H9 (cell line): Measurements from ENCODE around the gene CPNE8. TPM values are rescaled to one million over a fixed set of nuclear protein-coding genes. Genes with fewer than 3 reads are reported as not detected.

Experiments
- DNase-seq: peaks from one replicate; pipeline ENCODE4 v3.0.0-alpha.2; 2017
- H2AFZ ChIP-seq: one replicate; pipeline ENCODE4 v1.6.1; 2013; ENCODE audit warnings: mild to moderate bottlenecking, low read length, control low read depth, moderate library complexity
- H2AK5ac ChIP-seq: 2 replicates; pipeline ENCODE4 v1.6.1; 2013; ENCODE audit warnings: low read length, control low read depth, mixed read lengths; ENCODE audit not compliant: insufficient read length
- H2BK120ac ChIP-seq: one replicate; pipeline ENCODE4 v1.6.1; 2013; ENCODE audit warnings: low read depth, mild to moderate bottlenecking, low read length, control low read depth, inconsistent platforms; ENCODE audit not compliant: poor library complexity, severe bottlenecking
- H2BK12ac ChIP-seq: 2 replicates; pipeline ENCODE4 v1.6.1; 2013; ENCODE audit warnings: low read length, control low read depth, mixed read lengths, low read depth; ENCODE audit not compliant: insufficient read length
- H2BK15ac ChIP-seq: 2 replicates; pipeline ENCODE4 v1.6.1; 2013; ENCODE audit warnings: low read depth, low read length, control low read depth
- H2BK20ac ChIP-seq: one replicate; pipeline ENCODE4 v1.6.1; 2013; ENCODE audit warnings: low read depth, mild to moderate bottlenecking, low read length, control low read depth, inconsistent platforms; ENCODE audit not compliant: poor library complexity, severe bottlenecking
- H2BK5ac ChIP-seq: 2 replicates; pipeline ENCODE4 v1.6.1; 2013; ENCODE audit warnings: low read length, control low read depth, mixed read lengths; ENCODE audit not compliant: insufficient read length
- H3K14ac ChIP-seq: 2 replicates; pipeline ENCODE4 v1.6.1; 2013; ENCODE audit warnings: low read length, control low read depth; ENCODE audit not compliant: insufficient read depth
- H3K18ac ChIP-seq: 2 replicates; pipeline ENCODE4 v1.6.1; 2013; ENCODE audit warnings: low read depth, mild to moderate bottlenecking, mixed read lengths, low read length, control low read depth; ENCODE audit not compliant: insufficient read length
- H3K23ac ChIP-seq: 2 replicates; pipeline ENCODE4 v1.6.1; 2013; ENCODE audit warnings: low read length, control low read depth, mixed read lengths, low read depth; ENCODE audit not compliant: insufficient read length
- H3K23me2 ChIP-seq: 2 replicates; pipeline ENCODE4 v1.6.1; 2013; ENCODE audit warnings: low read depth, mild to moderate bottlenecking, mixed read lengths, low read length, control low read depth; ENCODE audit not compliant: insufficient read length, poor library complexity, severe bottlenecking
- H3K27ac ChIP-seq: 2 replicates; pipeline ENCODE4 v1.5.1; 2013; ENCODE audit warnings: low read length, control low read depth, mixed read lengths, low read depth; ENCODE audit not compliant: insufficient read length
- H3K27me3 ChIP-seq: 2 replicates; pipeline ENCODE4 v1.6.1; 2013; ENCODE audit warnings: low read length, control low read depth, inconsistent platforms; ENCODE audit not compliant: insufficient read depth
- H3K4ac ChIP-seq: 2 replicates; pipeline ENCODE4 v1.6.1; 2013; ENCODE audit warnings: low read depth, mild to moderate bottlenecking, control low read depth, inconsistent platforms, low read length, moderate library complexity
- H3K4me1 ChIP-seq: 2 replicates; pipeline ENCODE4 v1.6.1; 2013; ENCODE audit warnings: low read length, control low read depth, inconsistent platforms; ENCODE audit not compliant: insufficient read depth
- H3K4me2 ChIP-seq: 2 replicates; pipeline ENCODE4 v1.6.1; 2013; ENCODE audit warnings: low read length, control low read depth, mixed read lengths; ENCODE audit not compliant: insufficient read length, insufficient read depth
- H3K56ac ChIP-seq: 2 replicates; pipeline ENCODE4 v1.6.1; 2013; ENCODE audit warnings: low read depth, mild to moderate bottlenecking, mixed read lengths, low read length, control low read depth; ENCODE audit not compliant: insufficient read length
- H3K79me1 ChIP-seq: 2 replicates; pipeline ENCODE4 v1.6.1; 2013; ENCODE audit warnings: low read depth, mild to moderate bottlenecking, moderate library complexity, low read length, control low read depth, inconsistent platforms; ENCODE audit not compliant: insufficient read depth, poor library complexity, severe bottlenecking
- H3K79me2 ChIP-seq: 2 replicates; pipeline ENCODE4 v1.6.1; 2013; ENCODE audit warnings: low read length, control low read depth, inconsistent platforms; ENCODE audit not compliant: insufficient read depth
- H3K9ac ChIP-seq: 2 replicates; pipeline ENCODE4 v1.6.1; 2013; ENCODE audit warnings: low read length, control low read depth, mixed read lengths; ENCODE audit not compliant: insufficient read length; ENCODE audit errors: extremely low read depth
- H3K9me3 ChIP-seq: one replicate; pipeline ENCODE4 v1.6.1; 2013; ENCODE audit warnings: low read depth, low read length, inconsistent platforms; ENCODE audit not compliant: control insufficient read depth
- H3T11ph ChIP-seq: one replicate; pipeline ENCODE4 v1.6.1; 2013; ENCODE audit warnings: mild to moderate bottlenecking, low read length, control low read depth, inconsistent platforms
- H4K20me1 ChIP-seq: one replicate; pipeline ENCODE4 v1.6.1; 2013; ENCODE audit not compliant: control insufficient read depth, insufficient read length, insufficient read depth
- H4K5ac ChIP-seq: 2 replicates; pipeline ENCODE4 v1.6.1; 2013; ENCODE audit warnings: low read depth, mild to moderate bottlenecking, mixed read lengths, low read length, control low read depth; ENCODE audit not compliant: insufficient read length
- H4K8ac ChIP-seq: replicated peaks from 2 replicates; pipeline ENCODE4 v1.6.1; 2013; ENCODE audit warnings: low read length, control low read depth, mixed read lengths, low read depth; ENCODE audit not compliant: insufficient read length
- H4K91ac ChIP-seq: 2 replicates; pipeline ENCODE4 v1.6.1; 2013; ENCODE audit warnings: low read depth, mild to moderate bottlenecking, moderate library complexity, mixed read lengths, low read length, control low read depth; ENCODE audit not compliant: insufficient read length
- H3K27ac Mint-ChIP-seq, 3 experiments: 2 replicates in 2 of 3; 3 replicates in 1 of 3; pipeline ENCODE4 v1.8.0; 2020 to 2021; ENCODE audit warnings: mixed read lengths in 3 of 3, mild to moderate bottlenecking in 1 of 3, moderate library complexity in 1 of 3
- H3K27me3 Mint-ChIP-seq: 2 replicates; pipeline ENCODE4 v1.8.0; 2021; ENCODE audit warnings: low read depth, mild to moderate bottlenecking, moderate library complexity, mixed read lengths
- H3K36me3 Mint-ChIP-seq, 3 experiments: 2 replicates in 2 of 3; 3 replicates in 1 of 3; pipeline ENCODE4 v1.8.0; 2020 to 2021; ENCODE audit warnings: low read depth in 3 of 3, mixed read lengths in 3 of 3; ENCODE audit not compliant: insufficient read depth in 1 of 3
- H3K4me1 Mint-ChIP-seq, 2 experiments: 2 replicates each; pipeline ENCODE4 v1.8.0; 2020; ENCODE audit warnings: mixed read lengths in 2 of 2
- H3K4me3 Mint-ChIP-seq, 2 experiments: 2 replicates in 1 of 2; 3 replicates in 1 of 2; pipeline ENCODE4 v1.8.0; 2020 to 2021; ENCODE audit warnings: mild to moderate bottlenecking in 2 of 2, mixed read lengths in 2 of 2, moderate library complexity in 1 of 2
- H3K9me3 Mint-ChIP-seq, 2 experiments: 2 replicates in 1 of 2; 3 replicates in 1 of 2; pipeline ENCODE4 v1.8.0; 2020; ENCODE audit warnings: mild to moderate bottlenecking in 2 of 2, mixed read lengths in 2 of 2, moderate library complexity in 1 of 2
- WGBS: extraction: QIAGEN DNeasy Blood & Tissue Kit; methylation state at CpG from one replicate; pipeline ENCODE4 v1.1.7; 2013; ENCODE audit warnings: missing lambda C conversion rate, low lambda C conversion rate, mixed read lengths; ENCODE audit not compliant: insufficient read length; ENCODE audit errors: extremely low coverage; 5-methylcytosine and 5-hydroxymethylcytosine counted together
- total RNA-seq: library from RNA; stranded (reverse); gene quantifications from 2 replicates; pipeline ENCODE4 v1.2.1, GENCODE V29; 2021
- TF ChIP-seq, protein P1 (sequence below): fragments of 200-600 bp; sonication (generic); conservative IDR thresholded peaks from 3 replicates; pipeline ENCODE4 v1.8.0; 2021; ENCODE audit warnings: antibody characterized with exemption, mild to moderate bottlenecking

The CPNE8 gene
- total RNA-seq, 1 experiment from 2014 or later = 1.9 TPM

DNA sequence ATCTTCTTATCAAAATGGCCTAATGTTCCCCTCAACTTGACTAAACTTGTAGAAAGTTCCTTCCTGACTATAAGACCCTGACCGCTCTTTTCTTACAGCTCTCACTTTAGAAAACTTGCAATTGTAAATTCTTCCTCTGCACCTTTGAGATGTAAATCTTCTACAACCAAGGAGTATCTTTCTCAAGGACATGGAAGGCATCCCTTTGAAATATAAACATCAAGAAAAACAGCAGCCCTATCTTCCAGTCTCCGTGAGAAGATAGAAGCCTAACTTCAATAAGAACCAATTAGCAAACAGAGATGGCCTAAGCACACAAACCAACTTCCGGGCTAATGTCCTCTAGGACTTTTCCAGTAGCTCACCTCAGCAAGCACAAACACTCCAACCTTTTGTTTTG, 210.3 kb downstream of the CPNE8 start:
- no peak overlapping the region for H3T11ph ChIP-seq
- H3K4ac ChIP-seq = no peak overlapping the region
- H2BK20ac ChIP-seq = no peak overlapping the region
- no peak overlapping the region for H3K56ac ChIP-seq
- no peak overlapping the region for H3K9ac ChIP-seq
- H3K27ac Mint-ChIP-seq = no peak overlapping the region
- no peak overlapping the region for H2BK15ac ChIP-seq
- no peak overlapping the region for H3K14ac ChIP-seq
- H2AFZ ChIP-seq = no peak overlapping the region
- no peak overlapping the region for H3K27ac ChIP-seq
- DNase-seq = no peak
- H3K18ac ChIP-seq = no peak overlapping the region
- H2BK5ac ChIP-seq = no peak overlapping the region
- no peaks in the 10 kb centered on the region; the same call in 1 of the 2 replicates for H3K27me3 Mint-ChIP-seq
- no peak overlapping the region for H4K8ac ChIP-seq
- no peak overlapping the region for H3K4me2 ChIP-seq
- no peaks in the 10 kb centered on the region for H3K79me2 ChIP-seq
- no peaks in the 10 kb centered on the region for H3K79me1 ChIP-seq
- H3K36me3 Mint-ChIP-seq = peaks cover 0 to 2% (median 0%) of the 10 kb centered on the region in 3 experiments; a peak in 3 of 7 replicates
- no peak overlapping the region for H3K4me3 Mint-ChIP-seq
- H3K27me3 ChIP-seq = no peaks in the 10 kb centered on the region
- no peak overlapping the region for H4K5ac ChIP-seq
- no peak overlapping the region for H2BK12ac ChIP-seq
- no peak overlapping the region for H3K23ac ChIP-seq
- no peaks in the 10 kb centered on the region for H3K23me2 ChIP-seq
- TF ChIP-seq, protein P1, sequence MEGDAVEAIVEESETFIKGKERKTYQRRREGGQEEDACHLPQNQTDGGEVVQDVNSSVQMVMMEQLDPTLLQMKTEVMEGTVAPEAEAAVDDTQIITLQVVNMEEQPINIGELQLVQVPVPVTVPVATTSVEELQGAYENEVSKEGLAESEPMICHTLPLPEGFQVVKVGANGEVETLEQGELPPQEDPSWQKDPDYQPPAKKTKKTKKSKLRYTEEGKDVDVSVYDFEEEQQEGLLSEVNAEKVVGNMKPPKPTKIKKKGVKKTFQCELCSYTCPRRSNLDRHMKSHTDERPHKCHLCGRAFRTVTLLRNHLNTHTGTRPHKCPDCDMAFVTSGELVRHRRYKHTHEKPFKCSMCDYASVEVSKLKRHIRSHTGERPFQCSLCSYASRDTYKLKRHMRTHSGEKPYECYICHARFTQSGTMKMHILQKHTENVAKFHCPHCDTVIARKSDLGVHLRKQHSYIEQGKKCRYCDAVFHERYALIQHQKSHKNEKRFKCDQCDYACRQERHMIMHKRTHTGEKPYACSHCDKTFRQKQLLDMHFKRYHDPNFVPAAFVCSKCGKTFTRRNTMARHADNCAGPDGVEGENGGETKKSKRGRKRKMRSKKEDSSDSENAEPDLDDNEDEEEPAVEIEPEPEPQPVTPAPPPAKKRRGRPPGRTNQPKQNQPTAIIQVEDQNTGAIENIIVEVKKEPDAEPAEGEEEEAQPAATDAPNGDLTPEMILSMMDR = no peak
- peaks cover 4% of the 10 kb centered on the region; the same call in 1 of the 2 replicates for H3K4me1 ChIP-seq
- peaks cover 0 to 4% of the 10 kb centered on the region in 2 experiments; a peak in 2 of 5 replicates for H3K9me3 Mint-ChIP-seq
- no peak overlapping the region for H4K91ac ChIP-seq
- no peak overlapping the region for H2AK5ac ChIP-seq
- H3K9me3 ChIP-seq = no peaks in the 10 kb centered on the region
- H2BK120ac ChIP-seq = no peak overlapping the region
- H4K20me1 ChIP-seq = no peaks in the 10 kb centered on the region
- peaks cover 12 to 14% of the 10 kb centered on the region in 2 experiments for H3K4me1 Mint-ChIP-seq
- WGBS = no CpG with 5 or more reads among the region's 3 CpGs
